Measurements from ENCODE around the gene PKD1. TPM values are rescaled to one million over a fixed set of nuclear protein-coding genes. Genes with fewer than 3 reads are reported as not detected.

Gene PKD1
- total RNA-seq, 1 experiment from 2014 or later: 137 TPM

- BruUV-seq (replicated peaks): no TSS peak
- H4K20me1 ChIP-seq (ENCODE audit: insufficient read depth): no peaks in the 10 kb centered on the region
- no peaks in the 10 kb centered on the region for H3K27me3 ChIP-seq (ENCODE audit: insufficient read depth, low read length)
- ChIA-PET CTCF (no interaction called here), RAD21 (ENCODE audit: low non-redundant PET in 1 of 2, low total read pairs in 2 of 2, uncharacterized antibody in 2 of 2, unreplicated experiment in 2 of 2) (no interaction called here), POLR2A (interaction anchor here (1.1 kb wide), 1 partner anchor 73 kb away, joined by 4 read pairs; the partner anchor contains the start of gene TRAF7)
- no peak overlapping the region for H3K4me2 ChIP-seq (ENCODE audit: low read length)
- H3K9ac ChIP-seq (ENCODE audit: low read length): no peak overlapping the region
- no peak for ATAC-seq
- H2AFZ ChIP-seq (ENCODE audit: low read depth, low read length, poor library complexity, severe bottlenecking): no peak overlapping the region
- H3K36me3 ChIP-seq (ENCODE audit: control insufficient read depth in 1 of 2, insufficient read depth in 2 of 2, low read length in 2 of 2): peaks cover 2 to 3% of the 10 kb centered on the region in 2 experiments; a peak in 1 of 4 replicates
- H3K79me2 ChIP-seq (ENCODE audit: insufficient read depth, low read length): no peaks in the 10 kb centered on the region
- H3K9me2 ChIP-seq (ENCODE audit: insufficient read depth): no peaks in the 10 kb centered on the region
- no peaks in the 10 kb centered on the region for H3K4me1 ChIP-seq (ENCODE audit: control insufficient read depth in 1 of 2, insufficient read depth in 2 of 2, low read length in 2 of 2)
- intact Hi-C loops (cut with micrococcal nuclease): no loop called here
- no peak overlapping the region for H3K27ac ChIP-seq (ENCODE audit: low read depth, low read length)
- DNase-seq (ENCODE audit: low read depth, low spot score): no peak
- no peaks in the 10 kb centered on the region for H3K9me3 ChIP-seq (ENCODE audit: control insufficient read depth in 1 of 2, insufficient read depth in 1 of 2, low read depth in 1 of 2, low read length in 2 of 2)
- TF ChIP-seq ZFX (IDR thresholded peaks at IDR 0.05) (no peak), POLR2AphosphoS5 (IDR thresholded peaks at IDR 0.05; ENCODE audit: low read depth, low read length) (no peak), EGR1 (IDR thresholded peaks at IDR 0.05; ENCODE audit: low read depth) (no peak), YY1 (IDR thresholded peaks at IDR 0.05; ENCODE audit: extremely low read depth, insufficient replicate concordance, low read depth, low read length) (no peak)
- no peak overlapping the region for H3K4me3 ChIP-seq (replicated peaks in 1 of 2; ENCODE audit: low read depth in 1 of 2, low read length in 2 of 2)
Observed at GRCh38 chr16:2082983-2083364, 52.7 kb downstream of the PKD1 start.

GRCh38 chr16:2082171-2082982, 53.3 kb downstream of the PKD1 start:
- BruUV-seq (replicated peaks): no TSS peak
- ChIA-PET CTCF (no interaction called here), RAD21 (ENCODE audit: low non-redundant PET in 1 of 2, low total read pairs in 2 of 2, uncharacterized antibody in 2 of 2, unreplicated experiment in 2 of 2) (no interaction called here), POLR2A (interaction anchor here (1.1 kb wide), 1 partner anchor 73 kb away, joined by 4 read pairs; the partner anchor contains the start of gene TRAF7)
- Histone ChIP-seq H3K9me3 (ENCODE audit: control insufficient read depth in 1 of 2, insufficient read depth in 1 of 2, low read depth in 1 of 2, low read length in 2 of 2) (no peaks in the 10 kb centered on the region), H3K4me1 (ENCODE audit: control insufficient read depth in 1 of 2, insufficient read depth in 2 of 2, low read length in 2 of 2) (no peaks in the 10 kb centered on the region), H4K20me1 (ENCODE audit: insufficient read depth) (no peaks in the 10 kb centered on the region), H3K9me2 (ENCODE audit: insufficient read depth) (no peaks in the 10 kb centered on the region), H2AFZ (ENCODE audit: low read depth, low read length, poor library complexity, severe bottlenecking) (no peak overlapping the region), H3K9ac (ENCODE audit: low read length) (no peak overlapping the region), H3K4me3 (replicated peaks in 1 of 2; ENCODE audit: low read depth in 1 of 2, low read length in 2 of 2) (no peak overlapping the region), H3K27me3 (ENCODE audit: insufficient read depth, low read length) (no peaks in the 10 kb centered on the region), H3K27ac (ENCODE audit: low read depth, low read length) (no peak overlapping the region), H3K36me3 (ENCODE audit: control insufficient read depth in 1 of 2, insufficient read depth in 2 of 2, low read length in 2 of 2) (0 out of 4 replicates have a peak, but pooled peaks cover 0 to 3% of the 10 kb centered on the region in 2 experiments), H3K79me2 (ENCODE audit: insufficient read depth, low read length) (no peaks in the 10 kb centered on the region), H3K4me2 (ENCODE audit: low read length) (no peak overlapping the region)
- intact Hi-C loops (cut with micrococcal nuclease): no loop called here
- DNase-seq (ENCODE audit: low read depth, low spot score): no peak
- ATAC-seq: no peak
- TF ChIP-seq CEBPB (IDR thresholded peaks at IDR 0.05; ENCODE audit: low read depth) (no peak), CBX3 (IDR thresholded peaks at IDR 0.05; ENCODE audit: low read depth) (no peak), POLR2A (IDR thresholded peaks at IDR 0.05; ENCODE audit: borderline replicate concordance, extremely low read depth, insufficient read depth, insufficient read length) (no peak), FOSL1 (IDR thresholded peaks at IDR 0.05; ENCODE audit: low read depth) (no peak), CTCF (IDR thresholded peaks at IDR 0.05 in 2 of 3, conservative IDR thresholded peaks at IDR 0.05 in 1 of 3; ENCODE audit: borderline replicate concordance in 1 of 3, insufficient read depth in 1 of 3, low read depth in 2 of 3, low read length in 2 of 3) (no peak), ZBTB33 (IDR thresholded peaks at IDR 0.05; ENCODE audit: extremely low read depth, insufficient replicate concordance, low read length) (no peak), EZH2phosphoT487 (IDR thresholded peaks at IDR 0.05; ENCODE audit: borderline replicate concordance) (no peak), SRF (IDR thresholded peaks at IDR 0.05; ENCODE audit: low read depth) (no peak), RAD21 (IDR thresholded peaks at IDR 0.05; ENCODE audit: low read depth) (no peak)

Measured in HCT116 (cell line).